Retina (tissue), 1 donor: ENCODE results near the gene PTPRN2.
"Not testable (repeated sequence)": the region's sequence is repeated elsewhere in the genome, so short reads cannot be mapped to it uniquely, and the experiment has no call there.

ENCODE experiments used
- DNase-seq: peaks from one replicate; pipeline ENCODE4 v3.0.0-alpha.2; 2016

The PTPRN2 gene

DNA sequence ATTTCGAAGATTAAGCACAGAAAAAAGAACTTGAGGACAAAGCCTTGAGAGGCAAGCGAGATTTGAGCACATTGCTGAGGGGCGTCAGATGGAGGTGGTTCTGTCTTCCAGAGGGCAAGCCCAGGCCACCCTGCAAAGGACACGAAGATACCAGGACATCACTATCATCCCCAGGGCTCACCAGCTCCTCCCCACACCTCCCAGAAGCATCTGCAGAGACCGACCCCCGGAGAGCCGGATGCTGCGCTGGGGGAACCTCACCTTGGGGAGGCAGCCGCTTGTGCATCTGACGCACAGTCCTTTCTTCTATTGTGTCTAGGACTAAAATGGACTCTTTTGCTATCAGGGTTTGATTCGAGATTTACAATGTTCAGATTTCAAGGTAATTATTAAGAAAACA is 991.2 kb downstream of the PTPRN2 start:
- DNase-seq, result no peak

- no peak for DNase-seq
These were observed 991.6 kb downstream of the PTPRN2 start for GRCh38 chr7:157596026-157596425.

DNA sequence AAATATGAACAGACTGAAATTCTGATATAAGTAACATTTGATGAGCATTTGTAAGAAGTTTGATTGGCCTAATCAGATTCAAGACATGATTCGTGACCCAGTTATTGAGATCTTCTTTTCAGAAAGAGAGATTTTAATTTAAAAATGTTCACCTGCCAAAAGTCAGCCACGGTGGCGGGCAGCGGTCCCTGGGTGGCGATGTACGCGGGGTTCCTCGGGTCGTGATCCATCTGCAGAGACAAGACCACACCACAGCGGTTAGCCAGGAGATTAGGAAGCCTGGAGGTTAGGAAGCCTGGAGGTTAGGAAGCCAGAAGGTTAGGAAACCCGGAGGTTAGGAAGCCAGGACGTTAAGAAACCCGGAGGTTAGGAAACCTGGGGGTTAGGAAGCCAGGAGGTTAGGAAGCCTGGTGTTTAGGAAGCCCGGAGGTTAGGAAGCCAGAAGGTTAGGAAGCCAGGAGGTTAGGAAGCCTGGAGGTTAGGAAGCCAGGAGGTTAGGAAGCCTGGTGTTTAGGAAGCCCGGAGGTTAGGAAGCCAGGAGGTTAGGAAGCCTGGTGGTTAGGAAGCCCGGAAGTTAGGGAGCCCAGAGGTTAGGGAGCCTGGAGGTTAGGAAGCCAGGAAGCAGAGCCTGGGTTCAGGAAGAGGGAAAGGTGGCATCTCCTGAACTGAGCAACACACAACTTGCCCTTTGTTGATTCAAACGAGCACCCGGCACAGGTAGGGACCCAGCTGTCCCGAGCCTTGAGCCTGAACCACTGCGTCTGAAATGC is 992.4 kb downstream of the PTPRN2 start:
- DNase-seq, result no peak

- DNase-seq, result no peak
These were observed 993.3 kb downstream of the PTPRN2 start for GRCh38 chr7:157594306-157594705.

- DNase-seq, result no peak
These were observed 994.1 kb downstream of the PTPRN2 start for GRCh38 chr7:157593541-157593940.

DNA sequence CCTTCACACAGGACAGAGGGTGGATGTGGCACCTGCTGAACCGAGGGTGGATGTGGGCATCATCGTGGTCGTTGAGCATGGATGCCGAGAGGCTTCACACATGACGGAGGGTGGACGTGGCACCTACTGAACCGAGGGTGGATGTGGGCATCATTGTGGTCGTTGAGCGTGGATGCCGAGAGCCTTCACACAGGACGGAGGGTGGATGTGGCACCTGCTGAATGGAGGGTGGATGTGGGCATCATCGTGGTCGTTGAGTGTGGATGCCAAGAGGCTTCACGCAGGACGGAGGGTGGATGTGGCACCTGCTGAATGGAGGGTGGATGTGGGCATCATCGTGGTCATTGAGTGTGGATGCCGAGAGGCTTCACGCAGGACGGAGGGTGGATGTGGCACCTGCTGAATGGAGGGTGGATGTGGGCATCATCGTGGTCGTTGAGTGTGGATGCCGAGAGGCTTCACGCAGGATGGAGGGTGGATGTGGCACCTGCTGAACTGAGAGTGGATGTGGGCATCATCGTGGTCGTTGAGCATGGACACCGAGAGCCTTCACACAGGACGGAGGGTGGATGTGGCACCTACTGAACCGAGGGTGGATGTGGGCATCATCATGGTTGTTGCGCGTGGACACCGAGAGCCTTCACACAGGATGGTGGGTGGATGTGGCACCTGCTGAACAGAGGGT is 994.8 kb downstream of the PTPRN2 start:
- not testable (repeated sequence) for DNase-seq

GRCh38 chr7:157590526-157590925 is 997.1 kb downstream of the PTPRN2 start:
- DNase-seq, result no peak

- DNase-seq, result no peak
These were observed 997.9 kb downstream of the PTPRN2 start for GRCh38 chr7:157589680-157590079.

GRCh38 chr7:157587805-157588560 is 999.6 kb downstream of the PTPRN2 start:
- DNase-seq, result no peak

DNA sequence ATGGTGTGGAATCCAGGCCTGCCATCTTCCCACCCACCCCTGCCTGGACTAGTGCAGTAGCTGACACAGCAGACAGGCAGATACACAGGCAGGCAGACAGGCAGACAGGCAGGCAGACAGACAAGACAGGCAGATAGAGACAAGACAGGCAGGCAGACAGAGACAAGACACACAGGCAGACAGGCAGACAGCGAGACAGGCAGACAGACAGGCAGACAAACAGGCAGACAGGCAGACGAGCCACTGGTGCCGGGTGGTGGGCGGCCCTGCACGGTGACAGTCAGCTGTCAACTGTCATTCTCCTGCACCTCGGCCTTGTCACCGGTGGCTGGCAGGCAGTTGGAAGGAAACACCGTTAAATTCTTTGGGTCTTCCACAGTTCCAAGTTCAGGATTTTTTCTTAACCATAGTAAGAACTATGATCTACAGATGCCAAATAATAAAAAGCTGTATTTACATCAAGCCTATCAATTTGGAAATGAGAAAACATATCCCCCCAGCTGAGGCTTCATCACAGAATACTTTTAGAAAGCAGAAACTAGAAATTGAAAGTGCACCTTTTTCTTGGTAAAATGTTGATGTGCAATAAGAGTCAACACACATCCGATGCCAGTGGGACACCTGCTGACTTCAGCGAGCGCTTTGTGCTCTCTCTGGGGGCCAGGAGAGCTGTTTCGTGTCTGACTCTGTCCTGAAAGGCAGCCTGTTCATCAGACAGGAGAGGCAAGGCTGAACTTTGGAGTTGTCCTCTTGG is 1000.4 kb downstream of the PTPRN2 start:
- no peak for DNase-seq

- no peak for DNase-seq
These were observed 1001.1 kb downstream of the PTPRN2 start for GRCh38 chr7:157586426-157586955.

- no peak for DNase-seq
These were observed 1002.3 kb downstream of the PTPRN2 start for GRCh38 chr7:157585113-157585861.

GRCh38 chr7:157584420-157584819 is 1003.2 kb downstream of the PTPRN2 start:
- no peak for DNase-seq

- DNase-seq, result no peak
These were observed 1005.9 kb downstream of the PTPRN2 start for GRCh38 chr7:157581740-157582139.

- DNase-seq, result no peak
These were observed 1007.3 kb downstream of the PTPRN2 start for GRCh38 chr7:157580324-157580723.

- DNase-seq, result no peak
These were observed 1008.2 kb downstream of the PTPRN2 start for GRCh38 chr7:157579425-157579824.

DNA sequence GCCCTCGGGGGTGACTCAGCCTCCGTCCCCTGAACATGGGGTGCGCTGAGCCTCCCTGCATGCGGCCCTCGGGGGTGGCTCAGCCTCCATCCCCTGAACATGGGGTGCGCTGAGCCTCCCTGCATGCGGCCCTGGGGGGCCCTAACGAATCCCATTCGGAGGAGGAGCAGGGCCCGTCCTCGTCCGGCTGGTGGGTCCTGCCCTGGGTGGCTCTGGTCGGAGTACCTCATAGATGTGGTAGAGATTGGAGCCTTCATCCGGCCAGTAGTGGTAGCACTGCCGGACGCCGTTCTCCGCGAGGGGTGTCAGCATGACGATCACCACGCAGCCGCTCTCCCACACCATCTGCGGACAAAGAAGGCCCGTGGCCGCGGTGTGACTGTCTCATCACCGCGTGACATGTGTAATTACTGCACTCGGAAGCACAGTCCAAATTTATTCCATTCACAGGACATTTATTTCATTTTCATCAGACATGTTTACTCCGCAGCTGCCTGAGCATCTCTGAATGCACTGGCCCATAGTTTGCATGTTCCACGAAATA is 1009.8 kb downstream of the PTPRN2 start:
- no peak for DNase-seq

DNA sequence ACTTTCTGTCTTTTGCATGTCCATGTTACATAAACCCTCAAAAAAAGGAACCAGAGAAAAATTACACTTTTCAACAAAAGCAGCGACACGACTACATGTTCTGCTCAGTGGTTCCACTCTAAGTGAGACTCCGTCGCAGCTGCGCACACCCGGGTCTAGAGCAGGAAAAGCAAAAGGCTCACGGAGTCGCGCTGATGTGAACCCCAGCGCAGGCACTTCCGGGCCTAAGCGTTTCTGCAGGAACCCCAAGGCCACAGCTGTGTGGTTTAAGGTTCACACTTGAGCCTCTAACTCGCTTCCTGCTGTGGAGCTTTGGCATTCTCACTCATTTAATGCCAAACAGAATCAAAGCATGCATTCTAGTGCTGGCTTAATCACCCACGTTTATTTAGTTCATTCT is 1010.6 kb downstream of the PTPRN2 start:
- no peak for DNase-seq

DNA sequence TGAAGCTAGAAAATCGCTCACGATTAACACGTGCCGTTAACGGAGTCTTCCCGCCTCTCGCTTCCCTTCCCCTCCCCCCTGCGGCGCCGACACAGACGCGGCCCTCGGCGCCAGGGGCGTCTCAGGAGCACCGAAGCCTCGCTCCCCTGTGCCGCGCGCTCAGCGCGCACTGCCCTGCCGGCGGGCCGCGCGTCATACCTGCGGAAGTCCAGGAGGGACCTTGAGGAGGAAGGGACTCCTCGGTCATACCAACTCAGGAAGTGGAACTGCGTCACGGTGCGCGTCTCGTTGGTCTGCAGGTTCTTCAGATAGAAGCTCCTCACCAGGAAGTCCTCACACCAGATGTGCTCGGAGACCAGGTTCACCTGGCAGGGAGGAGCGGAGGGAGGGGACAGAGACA is 1011.2 kb downstream of the PTPRN2 start:
- DNase-seq, result no peak

DNA sequence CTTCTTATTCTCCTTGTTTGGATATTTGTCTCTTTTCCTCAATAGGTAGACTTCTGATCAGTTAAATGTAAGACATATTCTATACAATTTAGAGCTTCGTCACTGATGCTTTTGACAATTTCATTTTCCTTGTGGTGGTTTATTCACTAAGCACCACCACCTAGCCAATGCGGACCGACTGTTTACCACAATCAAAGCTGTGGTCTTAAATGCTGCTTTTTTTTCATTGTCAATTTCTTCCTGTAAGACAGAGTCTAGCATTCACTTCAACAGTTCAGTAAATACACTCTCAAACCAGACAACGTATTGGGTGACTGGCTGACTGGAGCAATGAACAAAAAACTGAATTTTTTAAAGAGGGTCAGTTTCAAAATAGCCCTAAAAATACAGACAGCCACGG is 1011.8 kb downstream of the PTPRN2 start:
- DNase-seq, result no peak

DNA sequence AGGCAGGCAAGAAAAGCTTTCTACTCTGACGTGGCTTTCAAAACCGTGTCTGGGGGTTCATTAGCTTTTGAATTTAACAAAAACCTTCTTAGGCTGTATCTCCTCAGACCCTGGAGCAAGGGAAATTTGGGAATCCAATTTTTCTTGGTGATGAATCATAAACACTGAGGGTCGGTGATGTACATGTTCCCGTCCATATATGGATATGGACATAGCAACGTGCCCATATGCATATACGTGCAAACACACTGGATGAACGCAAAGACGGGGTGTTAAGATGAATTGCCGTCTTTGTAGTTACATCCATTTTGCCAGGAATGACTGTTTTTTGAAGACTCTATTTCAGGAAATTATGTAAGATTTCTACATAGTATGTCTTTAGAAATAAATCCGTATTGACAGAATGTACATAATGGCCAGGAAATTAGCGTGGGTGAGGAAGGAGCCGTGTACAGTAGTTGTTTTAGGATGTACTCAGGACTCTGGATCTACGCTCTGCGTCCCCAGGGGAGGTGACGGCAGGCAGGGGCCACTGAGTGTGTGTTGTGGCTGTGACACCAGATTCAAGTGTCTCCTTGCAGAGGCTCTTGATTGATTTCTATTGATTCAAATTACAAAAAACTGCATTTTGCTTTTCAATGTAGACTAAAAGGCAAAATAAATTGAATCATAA is 1012.6 kb downstream of the PTPRN2 start:
- DNase-seq, result no peak
